Panc1 (cell line): ENCODE data around the gene ELANE.

Experiments used
- CTCF ChIP-seq: fragments of 450-650 bp; IDR thresholded peaks from 2 replicates; pipeline ENCODE4 v1.5.1; 2017; ENCODE audit warnings: mild to moderate bottlenecking
- POLR2AphosphoS5 ChIP-seq: IDR thresholded peaks from 2 replicates; pipeline ENCODE4 v1.6.1; 2012; ENCODE audit warnings: mild to moderate bottlenecking, low read depth, low read length, moderate library complexity
- SIN3A ChIP-seq: IDR thresholded peaks from 2 replicates; pipeline ENCODE4 v1.6.1; 2012; ENCODE audit warnings: low read depth, mild to moderate bottlenecking, low read length, moderate library complexity, borderline replicate concordance; ENCODE audit not compliant: insufficient read depth
- TCF7L2 ChIP-seq: IDR thresholded peaks from 2 replicates; pipeline ENCODE4 v1.6.1; 2011; ENCODE audit warnings: mild to moderate bottlenecking, low read depth, low read length, inconsistent platforms
- TF ChIP-seq, protein P1 (sequence below), 2 experiments: IDR thresholded peaks; 2 replicates each; pipeline ENCODE4 v1.6.1; 2011 to 2012; ENCODE audit warnings: low read depth in 2 of 2, control low read depth in 1 of 2, low read length in 1 of 2, mild to moderate bottlenecking in 1 of 2, moderate library complexity in 1 of 2; ENCODE audit not compliant: insufficient read depth in 1 of 2

DNA sequence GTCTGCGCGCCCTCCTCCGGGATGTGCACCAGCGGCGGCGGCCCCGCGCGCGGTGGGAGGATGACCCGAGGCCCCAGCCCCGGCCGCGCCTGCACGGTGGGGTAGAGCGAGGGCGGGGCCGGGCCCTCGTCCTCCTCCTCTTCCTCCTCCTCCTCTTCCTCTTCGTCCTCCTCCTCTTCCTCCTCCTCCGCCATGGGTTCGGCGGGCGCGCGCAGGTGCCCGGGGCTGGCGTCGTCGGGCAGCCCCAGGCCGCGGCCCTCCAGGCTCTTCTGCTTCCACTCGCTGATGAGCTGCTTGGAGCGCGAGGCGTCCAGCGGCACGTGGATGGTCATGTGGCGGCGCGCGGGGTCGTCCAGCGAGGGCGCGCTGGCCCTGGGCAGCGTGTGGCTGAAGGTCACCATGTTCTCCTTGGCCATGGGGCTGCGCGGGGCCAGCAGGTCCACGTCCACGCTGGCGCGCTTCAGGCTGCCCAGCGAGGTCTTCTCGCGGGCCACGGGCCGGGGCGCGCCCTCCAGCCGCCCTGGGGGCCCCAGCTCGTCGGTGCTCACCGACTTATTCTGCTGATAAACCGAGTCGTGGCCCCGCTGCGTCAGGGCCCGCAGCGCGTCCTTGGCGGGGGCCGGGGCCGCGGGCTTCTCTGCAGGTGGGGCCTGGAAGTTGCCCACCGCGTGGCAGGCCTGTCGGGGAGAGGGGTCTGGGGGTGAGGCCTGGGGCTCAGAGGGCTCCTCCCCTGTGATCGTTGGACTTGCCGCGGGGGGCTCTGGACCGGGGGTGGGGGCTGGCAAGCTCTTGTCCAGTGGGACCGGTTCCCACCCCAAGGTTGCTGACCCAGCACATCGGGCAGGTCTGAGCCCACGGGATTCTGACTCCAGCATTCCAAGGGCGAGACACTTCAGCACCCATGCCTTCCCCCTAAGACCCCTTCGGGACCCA lies 38.6 kb upstream of the ELANE start:
- no peak for TF ChIP-seq CTCF
- TF ChIP-seq SIN3A: no peak
- TF ChIP-seq POLR2AphosphoS5: no peak; the same call in 1 of the 2 replicates
- TF ChIP-seq, protein P1, sequence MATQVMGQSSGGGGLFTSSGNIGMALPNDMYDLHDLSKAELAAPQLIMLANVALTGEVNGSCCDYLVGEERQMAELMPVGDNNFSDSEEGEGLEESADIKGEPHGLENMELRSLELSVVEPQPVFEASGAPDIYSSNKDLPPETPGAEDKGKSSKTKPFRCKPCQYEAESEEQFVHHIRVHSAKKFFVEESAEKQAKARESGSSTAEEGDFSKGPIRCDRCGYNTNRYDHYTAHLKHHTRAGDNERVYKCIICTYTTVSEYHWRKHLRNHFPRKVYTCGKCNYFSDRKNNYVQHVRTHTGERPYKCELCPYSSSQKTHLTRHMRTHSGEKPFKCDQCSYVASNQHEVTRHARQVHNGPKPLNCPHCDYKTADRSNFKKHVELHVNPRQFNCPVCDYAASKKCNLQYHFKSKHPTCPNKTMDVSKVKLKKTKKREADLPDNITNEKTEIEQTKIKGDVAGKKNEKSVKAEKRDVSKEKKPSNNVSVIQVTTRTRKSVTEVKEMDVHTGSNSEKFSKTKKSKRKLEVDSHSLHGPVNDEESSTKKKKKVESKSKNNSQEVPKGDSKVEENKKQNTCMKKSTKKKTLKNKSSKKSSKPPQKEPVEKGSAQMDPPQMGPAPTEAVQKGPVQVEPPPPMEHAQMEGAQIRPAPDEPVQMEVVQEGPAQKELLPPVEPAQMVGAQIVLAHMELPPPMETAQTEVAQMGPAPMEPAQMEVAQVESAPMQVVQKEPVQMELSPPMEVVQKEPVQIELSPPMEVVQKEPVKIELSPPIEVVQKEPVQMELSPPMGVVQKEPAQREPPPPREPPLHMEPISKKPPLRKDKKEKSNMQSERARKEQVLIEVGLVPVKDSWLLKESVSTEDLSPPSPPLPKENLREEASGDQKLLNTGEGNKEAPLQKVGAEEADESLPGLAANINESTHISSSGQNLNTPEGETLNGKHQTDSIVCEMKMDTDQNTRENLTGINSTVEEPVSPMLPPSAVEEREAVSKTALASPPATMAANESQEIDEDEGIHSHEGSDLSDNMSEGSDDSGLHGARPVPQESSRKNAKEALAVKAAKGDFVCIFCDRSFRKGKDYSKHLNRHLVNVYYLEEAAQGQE (IDR thresholded peaks at IDR 0.05; ENCODE audit: insufficient read depth in 1 of 2, low read depth in 2 of 2, low read length in 1 of 2): no peak
- no peak for TF ChIP-seq TCF7L2
